Naive thymus-derived CD4-positive, alpha-beta T cell (primary cell): ENCODE results near the gene ANO4. TPM values are rescaled to one million over a fixed set of nuclear protein-coding genes. Genes with fewer than 3 reads are reported as not detected.

ENCODE experiments used
- ATAC-seq: fragments of 150-1000 bp; cut with Tn5 transposase; 2 replicates; pipeline ENCODE4 v1.10.0; 2021; ENCODE audit warnings: mild to moderate bottlenecking, moderate library complexity
- CTCF ChIA-PET: fragments of 350-600 bp; sonication (Branson Sonifier 250); formaldehyde crosslinking; loops from one replicate; lab custom pipeline; 2021; ENCODE audit warnings: antibody characterized with exemption; lab: Charles Lee
- POLR2A ChIA-PET: fragments of 350-600 bp; sonication (Branson Sonifier 250); formaldehyde crosslinking; loops from one replicate; lab custom pipeline; 2021; ENCODE audit warnings: antibody characterized with exemption, inconsistent platforms; lab: Charles Lee
- DNase-seq, 9 donors: peaks; one replicate each; pipeline versions ENCODE4 v3.0.0 to v3.0.0-alpha.2; 2020 to 2022; ENCODE audit warnings: mixed read lengths in 1 of 9
- H3K27ac ChIP-seq: one replicate; pipeline ENCODE4 v1.7.0; 2013; ENCODE audit warnings: mild to moderate bottlenecking, low read depth, low read length, moderate library complexity
- H3K27me3 ChIP-seq, 2 donors: one replicate each; pipeline ENCODE4 v1.7.0; 2013; ENCODE audit warnings: low read length in 2 of 2, mild to moderate bottlenecking in 2 of 2, moderate library complexity in 2 of 2; ENCODE audit not compliant: control insufficient read depth in 2 of 2, insufficient read depth in 2 of 2
- H3K36me3 ChIP-seq, 3 experiments: 1 replicate in 2 of 3; 2 replicates in 1 of 3; pipeline ENCODE4 v1.7.0; 2013; ENCODE audit warnings: low read length in 3 of 3, mild to moderate bottlenecking in 3 of 3, moderate library complexity in 1 of 3; ENCODE audit not compliant: insufficient read depth in 3 of 3, control insufficient read depth in 2 of 3
- H3K4me1 ChIP-seq, 2 donors: one replicate each; pipeline ENCODE4 v1.7.0; 2013; ENCODE audit warnings: low read length in 2 of 2, mild to moderate bottlenecking in 2 of 2, moderate library complexity in 1 of 2; ENCODE audit not compliant: control insufficient read depth in 2 of 2, insufficient read depth in 2 of 2
- H3K4me3 ChIP-seq: 2 replicates; pipeline ENCODE4 v1.7.0; 2013; ENCODE audit warnings: mild to moderate bottlenecking, low read length
- H3K9me3 ChIP-seq, 3 experiments: 1 replicate in 2 of 3; 2 replicates in 1 of 3; pipeline ENCODE4 v1.7.0; 2013; ENCODE audit warnings: low read length in 3 of 3; ENCODE audit not compliant: control insufficient read depth in 2 of 3
- H3K27ac Mint-ChIP-seq, 9 donors: one replicate each; pipeline ENCODE4 v1.8.0; 2020 to 2022; ENCODE audit warnings: mixed read lengths in 9 of 9, mild to moderate bottlenecking in 8 of 9, moderate library complexity in 5 of 9, inconsistent platforms in 2 of 9
- H3K27me3 Mint-ChIP-seq, 5 donors: one replicate each; pipeline ENCODE4 v1.8.0; 2021 to 2022; ENCODE audit warnings: mixed read lengths in 5 of 5, mild to moderate bottlenecking in 1 of 5
- H3K36me3 Mint-ChIP-seq, 5 donors: one replicate each; pipeline ENCODE4 v1.8.0; 2020 to 2022; ENCODE audit warnings: mixed read lengths in 5 of 5, mild to moderate bottlenecking in 3 of 5, inconsistent platforms in 1 of 5
- H3K4me1 Mint-ChIP-seq, 7 donors: one replicate each; pipeline ENCODE4 v1.8.0; 2020 to 2022; ENCODE audit warnings: mixed read lengths in 7 of 7, mild to moderate bottlenecking in 3 of 7, inconsistent platforms in 1 of 7
- H3K4me3 Mint-ChIP-seq, 10 donors: one replicate each; pipeline ENCODE4 v1.8.0; 2020 to 2022; ENCODE audit warnings: mild to moderate bottlenecking in 10 of 10, mixed read lengths in 10 of 10, moderate library complexity in 6 of 10, inconsistent platforms in 2 of 10
- H3K9me3 Mint-ChIP-seq, 11 donors: one replicate each; pipeline ENCODE4 v1.8.0; 2020 to 2022; ENCODE audit warnings: mixed read lengths in 11 of 11, mild to moderate bottlenecking in 4 of 11, inconsistent platforms in 1 of 11, moderate library complexity in 1 of 11
- intact Hi-C, 2 donors: fragments of 100-400 bp; cut with micrococcal nuclease; formaldehyde crosslinking; loops; one replicate each; pipeline ENCODE4 v1.15.1; 2023
- polyA plus RNA-seq, 2 donors: library from polyadenylated mRNA; unstranded; fragments of 300-500 nt; fragmentation: Illumina TruSeq; gene quantifications; one replicate each; pipeline ENCODE4 v1.2.3, GENCODE V29; 2021
- total RNA-seq, 6 experiments: library from RNA in 5 of 6; stranded (reverse) in 5 of 6; gene quantifications; 1 replicate in 5 of 6; 2 replicates in 1 of 6; pipeline ENCODE4 v1.2.3 and lab custom pipeline; 2021 to 2026

Gene ANO4
- total and polyA plus RNA-seq, 7 experiments from 2014 or later = not detected

DNA sequence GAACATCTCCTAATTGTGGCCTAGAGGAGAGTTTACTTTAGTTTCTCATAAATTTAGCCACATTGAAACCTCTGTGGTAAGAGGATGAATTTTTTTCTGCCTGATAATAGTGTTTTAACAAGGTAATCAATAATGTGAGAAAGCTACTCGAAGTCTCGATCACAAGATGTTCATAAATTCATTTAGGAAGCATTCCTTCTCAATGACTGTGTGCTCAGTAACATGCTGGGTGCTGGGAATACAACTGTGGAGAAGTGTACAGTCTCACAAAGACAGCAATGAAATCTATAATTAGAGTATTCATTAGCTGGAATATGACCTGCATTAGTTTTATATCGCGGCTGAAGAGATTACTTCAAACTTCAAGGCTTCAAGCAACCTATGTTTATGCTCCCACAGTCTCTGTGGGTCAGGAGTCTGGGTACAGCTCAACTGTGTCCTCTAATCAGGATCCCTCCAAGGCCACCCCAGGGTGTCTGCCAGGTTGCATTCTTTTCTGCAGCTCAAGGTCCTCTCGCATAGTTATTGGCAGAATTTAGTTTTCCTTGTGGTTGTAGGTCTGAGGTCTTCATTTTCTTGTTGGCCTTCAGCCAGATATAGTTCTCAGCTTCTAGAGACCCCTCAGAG is 167.6 kb downstream of the ANO4 start:
- H3K36me3 ChIP-seq = no peaks in the 10 kb centered on the region
- intact Hi-C loops = no loop called here
- H3K9me3 ChIP-seq = no peaks in the 10 kb centered on the region
- Mint-ChIP-seq H3K4me1 (no peaks in the 10 kb centered on the region), H3K4me3 (no peak overlapping the region), H3K36me3 (no peaks in the 10 kb centered on the region), H3K27me3 (peaks cover 0 to 13% (median 5%) of the 10 kb centered on the region in 5 donors), H3K9me3 (peaks cover 0 to 18% (median 3%) of the 10 kb centered on the region in 11 donors), H3K27ac (no peak overlapping the region)
- no peak overlapping the region for H3K4me3 ChIP-seq
- POLR2A ChIA-PET = no interaction called here
- no peak overlapping the region for H3K27ac ChIP-seq
- no peaks in the 10 kb centered on the region for H3K4me1 ChIP-seq
- ATAC-seq = no peak
- no peaks in the 10 kb centered on the region for H3K27me3 ChIP-seq
- CTCF ChIA-PET = no interaction called here
- no peak for DNase-seq

DNA sequence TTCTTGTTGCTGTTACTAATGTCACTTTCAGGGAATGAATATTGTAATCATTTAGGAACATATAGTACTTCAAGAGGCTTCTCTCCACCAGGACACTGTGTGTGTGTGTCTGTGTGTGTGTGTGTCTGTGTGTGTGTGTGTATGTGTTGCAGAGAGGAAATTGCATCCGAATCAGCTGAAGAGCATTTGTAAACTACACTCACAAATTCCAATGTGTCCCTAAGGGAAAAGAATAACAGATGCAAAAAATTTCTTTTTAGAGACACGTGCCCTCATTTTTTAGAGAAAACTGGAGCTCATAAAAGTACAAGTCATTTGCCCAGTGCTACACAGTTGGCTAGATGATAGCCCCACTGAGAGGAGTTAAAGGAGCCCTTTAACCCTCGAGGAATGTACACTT is 168.8 kb downstream of the ANO4 start:
- intact Hi-C loops = no loop called here
- ChIA-PET POLR2A (no interaction called here), CTCF (no interaction called here)
- Mint-ChIP-seq H3K36me3 (no peaks in the 10 kb centered on the region), H3K27ac (no peak overlapping the region), H3K27me3 (peaks cover 0 to 13% (median 5%) of the 10 kb centered on the region in 5 donors), H3K4me3 (no peak overlapping the region), H3K4me1 (no peaks in the 10 kb centered on the region), H3K9me3 (peaks cover 0 to 15% (median 0%) of the 10 kb centered on the region in 11 donors)
- Histone ChIP-seq H3K27me3 (no peaks in the 10 kb centered on the region), H3K27ac (no peak overlapping the region), H3K4me1 (no peaks in the 10 kb centered on the region), H3K36me3 (no peaks in the 10 kb centered on the region), H3K9me3 (no peaks in the 10 kb centered on the region), H3K4me3 (no peak overlapping the region)
- ATAC-seq = no peak
- DNase-seq = no peak

DNA sequence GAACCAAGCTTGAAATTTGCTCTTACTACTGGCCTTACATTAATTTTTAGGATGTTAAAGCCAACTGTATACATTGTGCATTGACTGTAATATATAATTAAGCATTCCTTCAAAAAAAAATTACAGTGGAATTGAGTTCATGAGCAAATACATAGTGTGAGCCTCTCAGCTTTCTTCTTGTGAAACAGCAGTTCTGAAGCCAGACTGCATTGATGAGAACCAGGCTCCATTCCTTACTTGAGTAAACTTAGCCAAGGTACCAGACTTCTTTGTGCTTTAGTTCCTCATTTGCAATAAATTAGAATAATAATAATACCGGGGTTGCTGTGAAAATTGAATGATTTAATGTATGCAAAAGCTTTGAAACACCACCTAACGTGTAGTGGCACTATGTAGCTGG is 169.5 kb downstream of the ANO4 start:
- intact Hi-C loops = no loop called here
- Mint-ChIP-seq H3K27ac (no peak overlapping the region), H3K27me3 (peaks cover 0 to 11% (median 5%) of the 10 kb centered on the region in 5 donors), H3K4me3 (no peak overlapping the region), H3K4me1 (no peaks in the 10 kb centered on the region), H3K9me3 (peaks cover 0 to 15% (median 0%) of the 10 kb centered on the region in 11 donors), H3K36me3 (no peaks in the 10 kb centered on the region)
- Histone ChIP-seq H3K4me1 (no peaks in the 10 kb centered on the region), H3K4me3 (no peak overlapping the region), H3K36me3 (no peaks in the 10 kb centered on the region), H3K27me3 (no peaks in the 10 kb centered on the region), H3K27ac (no peak overlapping the region), H3K9me3 (no peaks in the 10 kb centered on the region)
- no peak for DNase-seq
- ATAC-seq = no peak
- CTCF ChIA-PET = no interaction called here
- POLR2A ChIA-PET = no interaction called here

DNA sequence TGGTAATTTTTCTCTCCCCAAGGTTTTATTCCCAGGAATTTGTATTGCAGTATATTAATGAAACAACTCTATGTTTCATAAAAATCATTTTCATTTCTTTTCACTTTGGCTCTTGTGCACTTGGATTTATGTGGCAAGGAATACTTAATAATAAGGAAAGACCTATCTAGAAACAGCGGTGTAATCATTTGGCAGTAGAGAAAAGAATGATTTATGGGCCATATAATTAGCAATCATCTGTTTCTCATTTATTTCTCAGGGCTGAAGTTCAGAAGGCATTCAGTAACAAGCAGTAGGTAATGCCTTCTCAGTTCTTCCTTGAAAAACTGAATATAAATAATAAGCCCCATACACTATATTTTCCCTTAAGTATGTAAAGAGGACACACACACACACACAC is 172.6 kb downstream of the ANO4 start:
- H3K4me1 ChIP-seq = no peaks in the 10 kb centered on the region

DNA sequence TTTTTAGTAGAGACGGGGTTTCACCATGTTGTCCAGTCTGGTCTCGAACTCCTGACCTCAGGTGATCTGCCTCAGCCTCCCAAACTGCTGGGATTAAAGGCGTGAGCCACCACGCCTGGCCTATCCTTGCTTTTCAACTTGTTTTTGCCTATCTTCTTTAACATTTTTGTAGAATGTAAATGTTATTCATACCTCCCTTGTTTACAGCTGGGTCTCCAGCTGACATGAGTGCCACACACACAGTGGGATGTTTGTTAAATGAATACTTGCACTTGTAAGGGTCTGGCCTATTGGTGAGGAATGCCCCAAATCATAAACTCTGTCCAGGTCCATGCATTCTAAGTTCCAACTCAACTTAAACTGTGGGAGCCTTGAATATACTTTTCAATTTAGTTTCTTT is 176.3 kb downstream of the ANO4 start:
- no peak for ATAC-seq
- peaks cover 0 to 2% (median 0%) of the 10 kb centered on the region in 11 donors for H3K9me3 Mint-ChIP-seq
- H3K4me3 Mint-ChIP-seq = no peak overlapping the region
- no peaks in the 10 kb centered on the region for H3K27me3 ChIP-seq
- POLR2A ChIA-PET = no interaction called here
- H3K4me3 ChIP-seq = no peak overlapping the region
- no peak for DNase-seq
- no peak overlapping the region for H3K27ac Mint-ChIP-seq
- intact Hi-C loops = no loop called here
- H3K4me1 ChIP-seq = no peaks in the 10 kb centered on the region
- H3K27ac ChIP-seq = no peak overlapping the region
- H3K36me3 Mint-ChIP-seq = no peaks in the 10 kb centered on the region
- CTCF ChIA-PET = no interaction called here
- no peaks in the 10 kb centered on the region for H3K36me3 ChIP-seq
- no peaks in the 10 kb centered on the region for H3K4me1 Mint-ChIP-seq
- H3K27me3 Mint-ChIP-seq = peaks cover 0 to 7% (median 0%) of the 10 kb centered on the region in 5 donors
- H3K9me3 ChIP-seq = no peaks in the 10 kb centered on the region

More for the DNA sequence above, 172.6 kb downstream of the ANO4 start:
- Histone ChIP-seq H3K4me3 (no peak overlapping the region), H3K36me3 (no peaks in the 10 kb centered on the region), H3K27ac (no peak overlapping the region), H3K27me3 (no peaks in the 10 kb centered on the region), H3K9me3 (no peaks in the 10 kb centered on the region)
- H3K4me1 Mint-ChIP-seq = no peaks in the 10 kb centered on the region
- peaks cover 0 to 10% (median 0%) of the 10 kb centered on the region in 11 donors for H3K9me3 Mint-ChIP-seq
- H3K27ac Mint-ChIP-seq = no peak overlapping the region
- ChIA-PET CTCF (no interaction called here), POLR2A (no interaction called here)
- H3K27me3 Mint-ChIP-seq = peaks cover 0 to 8% (median 0%) of the 10 kb centered on the region in 5 donors
- H3K4me3 Mint-ChIP-seq = no peak overlapping the region
- intact Hi-C loops = no loop called here
- ATAC-seq (no peak), DNase-seq (no peak)
- H3K36me3 Mint-ChIP-seq = no peaks in the 10 kb centered on the region

DNA sequence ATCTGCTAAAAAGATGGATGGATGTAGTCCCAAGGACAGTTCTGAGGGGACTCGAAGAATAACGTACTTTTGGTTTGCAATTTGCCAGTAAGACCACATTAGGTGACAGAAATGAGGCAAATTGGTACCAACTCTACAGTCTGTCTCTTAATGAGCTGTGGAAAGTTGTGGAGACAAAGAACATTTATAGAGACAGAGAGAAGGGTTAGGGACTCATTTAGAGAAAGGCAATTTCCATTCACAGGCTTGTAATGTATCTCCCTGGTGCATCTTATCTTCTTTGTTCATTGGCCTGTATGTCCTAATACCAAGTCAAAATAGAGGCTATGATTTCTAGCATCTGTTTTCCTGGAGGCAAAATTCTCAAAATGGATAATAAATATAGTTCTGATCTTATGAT is 177.5 kb downstream of the ANO4 start:
- H3K27ac ChIP-seq = no peak overlapping the region
- no peaks in the 10 kb centered on the region for H3K36me3 ChIP-seq
- no peaks in the 10 kb centered on the region for H3K27me3 ChIP-seq
- H3K4me3 Mint-ChIP-seq = no peak overlapping the region
- POLR2A ChIA-PET = no interaction called here
- no peak overlapping the region for H3K27ac Mint-ChIP-seq
- H3K36me3 Mint-ChIP-seq = no peaks in the 10 kb centered on the region
- no peak for DNase-seq
- no peaks in the 10 kb centered on the region for H3K9me3 ChIP-seq
- intact Hi-C loops = no loop called here
- no peaks in the 10 kb centered on the region for H3K4me1 ChIP-seq
- no peak overlapping the region for H3K4me3 ChIP-seq
- ATAC-seq = no peak
- CTCF ChIA-PET = no interaction called here
- H3K4me1 Mint-ChIP-seq = no peaks in the 10 kb centered on the region
- peaks cover 0 to 3% (median 0%) of the 10 kb centered on the region in 11 donors for H3K9me3 Mint-ChIP-seq
- peaks cover 0 to 7% (median 0%) of the 10 kb centered on the region in 5 donors for H3K27me3 Mint-ChIP-seq

DNA sequence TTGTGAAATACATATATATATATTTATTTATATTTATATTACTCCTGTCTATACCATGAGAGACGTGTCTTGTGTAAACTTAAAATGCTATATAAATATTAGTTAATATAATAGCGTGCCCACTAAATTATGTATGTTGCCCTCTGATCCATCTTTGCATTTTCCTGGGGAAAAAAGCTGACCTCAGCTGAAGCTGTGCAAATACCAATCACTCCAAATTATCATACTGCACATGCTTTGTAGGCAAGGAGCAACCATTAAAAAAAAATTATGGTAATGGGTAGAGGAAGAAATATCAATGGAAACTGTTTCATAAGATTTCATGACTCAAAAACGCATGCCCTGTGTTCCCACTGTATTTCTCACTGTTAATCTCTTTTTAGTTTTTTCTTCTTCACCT is 179.8 kb downstream of the ANO4 start:
- no peaks in the 10 kb centered on the region for H3K27me3 ChIP-seq
- H3K9me3 Mint-ChIP-seq = peaks cover 0 to 15% (median 4%) of the 10 kb centered on the region in 11 donors
- H3K9me3 ChIP-seq = no peaks in the 10 kb centered on the region
- H3K27ac ChIP-seq = no peak overlapping the region
- peaks cover 0 to 7% (median 0%) of the 10 kb centered on the region in 5 donors for H3K27me3 Mint-ChIP-seq
- H3K4me1 ChIP-seq = no peaks in the 10 kb centered on the region
- POLR2A ChIA-PET = no interaction called here
- H3K4me3 Mint-ChIP-seq = no peak overlapping the region
- H3K27ac Mint-ChIP-seq = no peak overlapping the region
- DNase-seq (no peak), ATAC-seq (no peak)
- no peaks in the 10 kb centered on the region for H3K36me3 Mint-ChIP-seq
- intact Hi-C loops = no loop called here
- no peak overlapping the region for H3K4me3 ChIP-seq
- no peaks in the 10 kb centered on the region for H3K4me1 Mint-ChIP-seq
- CTCF ChIA-PET = no interaction called here
- H3K36me3 ChIP-seq = no peaks in the 10 kb centered on the region
